GM18907 (cell line): ENCODE measurements around the gene DENND2D.

ENCODE experiments used
- ATAC-seq: cut with Tn5 transposase; IDR thresholded peaks from one replicate; pipeline ENCODE4 v1.9.1; 2021; ENCODE audit warnings: mild to moderate bottlenecking, moderate library complexity; ENCODE audit not compliant: unreplicated experiment

Gene DENND2D, protein sequence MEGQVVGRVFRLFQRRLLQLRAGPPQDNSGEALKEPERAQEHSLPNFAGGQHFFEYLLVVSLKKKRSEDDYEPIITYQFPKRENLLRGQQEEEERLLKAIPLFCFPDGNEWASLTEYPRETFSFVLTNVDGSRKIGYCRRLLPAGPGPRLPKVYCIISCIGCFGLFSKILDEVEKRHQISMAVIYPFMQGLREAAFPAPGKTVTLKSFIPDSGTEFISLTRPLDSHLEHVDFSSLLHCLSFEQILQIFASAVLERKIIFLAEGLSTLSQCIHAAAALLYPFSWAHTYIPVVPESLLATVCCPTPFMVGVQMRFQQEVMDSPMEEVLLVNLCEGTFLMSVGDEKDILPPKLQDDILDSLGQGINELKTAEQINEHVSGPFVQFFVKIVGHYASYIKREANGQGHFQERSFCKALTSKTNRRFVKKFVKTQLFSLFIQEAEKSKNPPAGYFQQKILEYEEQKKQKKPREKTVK

DNA sequence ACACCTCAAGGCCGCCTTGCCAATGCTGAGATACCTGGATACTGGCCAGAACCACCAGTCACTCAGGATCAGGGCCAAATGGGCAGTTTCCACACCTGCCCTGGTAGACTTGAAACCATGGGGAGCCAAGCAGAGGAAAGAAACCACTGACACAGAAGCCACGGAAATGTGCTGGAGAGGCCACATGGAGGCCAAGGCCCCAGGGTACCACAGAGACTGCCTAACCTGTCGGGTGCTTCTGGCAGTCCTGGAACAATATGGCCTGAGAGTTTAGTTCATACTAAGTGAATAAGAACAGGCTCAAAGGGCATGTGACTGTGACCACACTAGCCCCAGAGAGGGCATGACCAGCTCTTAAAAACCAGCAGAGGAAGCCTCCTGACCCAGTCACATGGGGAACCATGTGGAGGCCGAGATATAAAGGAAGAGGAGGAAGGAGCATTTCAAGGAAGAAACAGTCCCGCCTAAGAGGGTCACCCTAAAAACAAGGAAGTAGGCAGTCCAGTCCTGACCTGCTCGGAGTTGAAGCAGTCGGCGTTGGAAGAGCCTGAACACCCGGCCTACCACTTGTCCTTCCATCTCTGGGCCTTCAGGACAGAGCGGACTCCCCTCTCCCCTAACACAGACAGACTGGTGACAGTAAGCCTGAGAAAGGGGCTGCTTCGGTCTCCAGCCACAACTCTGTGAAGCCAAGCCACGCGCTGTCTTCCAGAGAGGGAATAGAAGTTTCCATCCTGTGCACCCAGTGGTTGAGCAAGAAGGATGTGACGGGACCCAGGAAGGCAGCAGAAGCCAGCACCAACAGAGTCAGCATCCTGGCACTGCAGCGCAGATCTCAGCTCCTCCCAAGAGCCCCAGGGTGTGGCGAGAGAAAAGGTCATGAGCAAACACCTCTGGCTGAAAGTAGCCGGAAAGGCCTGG, at the start of gene DENND2D:
Gene DENND2D, minus strand, starts transcription at position 766 of the 921 bp plus-strand sequence. Its CDS starts 187 bp downstream, at position 579.
- ATAC-seq, result no peak

DNA sequence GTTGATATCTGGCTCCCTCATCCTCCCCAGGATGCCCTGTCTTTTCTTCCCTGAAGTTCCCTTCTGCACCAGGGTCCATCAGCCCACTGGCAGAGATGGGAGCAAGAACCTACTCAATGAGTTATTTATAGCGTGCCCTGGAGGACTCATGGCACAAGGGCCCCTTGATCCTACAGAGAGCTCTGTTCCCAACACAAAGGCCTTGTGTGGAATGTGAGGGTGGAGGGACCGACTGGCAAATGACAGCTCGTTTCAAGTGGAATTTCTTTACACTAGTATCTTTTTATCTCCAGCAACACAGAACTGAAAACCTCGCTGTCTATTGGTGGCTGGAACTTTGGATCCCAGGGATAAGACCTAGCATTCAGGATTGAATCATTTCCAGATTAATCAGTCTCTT, 49.5 kb upstream of the DENND2D start:
- no peak for ATAC-seq

- no peak for ATAC-seq
Measured at GRCh38 chr1:111247125-111247838, 46.8 kb upstream of the DENND2D start.

DNA sequence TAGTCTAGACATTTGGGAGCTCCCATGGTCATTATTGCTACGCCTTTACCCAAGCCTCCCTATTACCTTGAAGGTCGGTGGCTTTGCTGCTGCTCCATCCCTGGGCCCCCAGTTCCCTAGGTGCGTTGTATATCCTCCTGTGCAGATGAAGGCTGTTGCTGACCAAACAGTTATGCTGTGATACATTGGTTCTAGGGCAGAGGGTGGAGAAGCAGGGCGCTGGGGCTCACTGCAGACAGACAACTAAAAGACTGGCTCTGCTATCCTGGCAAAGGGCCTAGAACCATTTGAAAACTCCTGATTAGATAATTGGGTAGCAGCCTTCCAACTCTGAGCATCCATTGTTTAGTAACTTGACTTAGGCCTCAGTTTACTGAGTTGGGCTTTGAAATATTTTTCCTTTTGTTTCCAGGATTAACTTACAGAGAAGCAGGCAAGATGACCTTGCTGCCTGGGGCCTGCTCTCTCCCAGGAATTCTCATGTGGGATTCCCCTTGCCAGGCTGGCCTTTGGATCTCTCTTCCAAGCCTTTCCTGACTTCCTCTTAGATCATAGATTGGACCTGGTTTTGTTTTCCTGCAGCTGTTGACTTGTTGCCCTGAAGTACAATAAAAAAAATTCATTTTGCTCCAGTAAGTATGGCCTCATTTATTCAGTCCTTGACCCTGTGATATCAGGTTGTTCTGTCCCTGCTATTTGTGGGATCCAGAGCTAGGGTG, 42.5 kb upstream of the DENND2D start:
- no peak for ATAC-seq

- ATAC-seq, result no peak
Measured at GRCh38 chr1:111241797-111242196, 41.4 kb upstream of the DENND2D start.

DNA sequence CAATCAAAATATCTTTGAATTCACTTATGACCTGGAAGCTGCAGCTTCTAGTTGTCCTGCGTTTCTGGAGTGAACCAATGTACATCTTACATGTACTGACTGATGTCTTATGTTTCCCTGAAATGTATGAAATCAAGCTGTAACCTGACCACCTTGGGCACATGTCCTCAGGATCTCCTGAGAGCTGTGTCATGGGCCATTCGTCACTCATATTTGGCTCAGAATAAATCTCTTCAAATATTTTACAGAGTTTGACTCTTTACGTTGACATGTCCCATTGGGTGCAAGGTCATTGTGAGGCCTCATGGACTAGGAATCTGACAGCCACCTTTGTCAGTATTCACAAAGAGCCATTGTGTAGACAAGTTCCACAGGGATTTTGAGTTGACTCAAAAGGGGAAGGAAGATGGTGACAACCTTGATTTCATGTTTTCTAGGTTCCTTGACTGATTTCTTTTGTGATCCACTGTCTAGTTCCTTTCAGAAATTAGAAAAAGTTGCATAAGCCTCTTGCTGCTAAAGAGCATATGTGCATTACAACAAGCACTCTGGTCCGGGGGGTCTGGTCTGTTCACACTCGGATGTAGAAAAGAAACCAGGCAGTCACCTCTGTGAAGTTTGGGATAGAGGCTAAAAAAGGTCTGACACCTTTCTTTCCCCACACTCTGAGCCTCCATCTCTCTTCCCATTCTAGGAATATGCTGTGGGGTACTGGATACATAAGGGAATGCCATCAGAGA, 37.8 kb upstream of the DENND2D start:
- ATAC-seq, result no peak

DNA sequence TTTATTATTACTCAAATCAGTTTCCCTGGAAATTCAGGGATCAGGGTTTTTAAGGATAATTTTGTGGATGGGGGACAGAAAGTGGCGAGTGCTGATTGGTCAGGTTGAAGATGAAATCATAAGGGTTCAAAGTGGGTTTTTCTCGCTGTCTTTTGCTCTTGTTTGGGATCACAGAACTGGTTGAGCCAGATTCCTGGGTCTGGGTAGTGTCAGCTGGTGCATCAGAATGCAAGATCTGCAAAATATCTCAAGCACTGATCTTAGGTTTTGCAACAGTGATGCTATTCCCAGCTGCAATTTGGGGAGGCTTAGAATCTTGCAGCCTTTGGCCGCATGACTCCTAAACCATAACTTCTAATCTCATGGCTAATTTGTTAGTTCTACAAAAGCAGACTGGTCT, 36.4 kb upstream of the DENND2D start:
- ATAC-seq, result no peak

GRCh38 chr1:111236379-111236778, 35.9 kb upstream of the DENND2D start:
- no peak for ATAC-seq

GRCh38 chr1:111234866-111235265, 34.4 kb upstream of the DENND2D start:
- ATAC-seq, result no peak

DNA sequence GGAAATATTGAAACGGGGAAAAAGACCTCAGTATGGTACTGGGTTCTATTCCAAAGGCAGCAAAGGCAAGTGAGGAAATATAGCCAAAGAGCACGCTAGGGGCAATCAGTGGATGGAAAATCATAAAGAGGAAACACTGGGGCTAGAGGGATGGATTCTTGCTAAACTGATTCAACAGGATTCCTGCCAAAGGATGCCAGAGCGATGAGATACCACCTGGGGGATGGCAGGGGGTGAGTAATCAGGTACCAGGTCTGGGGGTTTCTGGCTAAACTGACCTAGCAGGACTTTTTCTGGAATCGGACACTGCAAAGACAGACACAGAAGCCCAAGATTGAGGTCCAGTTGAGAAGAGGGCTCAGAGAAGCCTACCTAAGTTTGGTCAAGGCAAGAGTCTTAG, 33.8 kb upstream of the DENND2D start:
- no peak for ATAC-seq

DNA sequence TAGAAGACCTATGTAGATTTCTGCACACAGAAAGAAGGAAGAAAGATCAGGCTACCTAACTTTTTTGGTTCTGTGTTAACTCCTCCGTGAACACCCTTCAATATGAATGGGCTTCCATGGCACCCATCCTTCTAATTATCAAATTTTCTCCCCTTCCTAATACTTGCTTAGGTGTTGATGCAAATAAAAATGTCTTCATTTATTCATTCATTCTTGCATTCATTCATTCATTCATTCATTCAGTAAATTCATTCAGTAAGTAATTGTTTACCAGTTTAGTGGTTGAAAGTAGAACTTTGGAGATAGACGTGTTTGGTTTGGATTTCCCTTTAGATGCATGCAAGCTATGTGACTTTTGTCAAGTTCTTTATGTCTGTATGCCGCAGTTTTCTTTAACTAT, 31.7 kb upstream of the DENND2D start:
- no peak for ATAC-seq

DNA sequence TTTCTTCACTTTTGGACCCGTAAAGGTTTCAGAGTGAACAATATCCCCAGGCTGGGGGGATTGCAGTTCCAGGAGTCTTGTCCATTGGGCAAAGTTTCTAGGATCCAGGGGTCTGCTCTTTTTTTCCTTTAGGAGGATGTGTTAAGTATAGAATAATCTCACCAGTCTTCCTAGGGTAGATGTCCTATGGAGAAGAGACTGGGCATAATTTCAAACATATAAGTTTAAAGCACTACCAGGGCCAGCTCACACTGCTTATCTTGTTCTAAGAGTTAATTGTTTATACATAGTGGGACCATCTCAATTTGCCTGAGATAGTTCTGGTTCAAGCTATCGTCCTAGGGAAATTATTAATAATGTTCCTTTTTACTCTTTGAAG, 28.3 kb upstream of the DENND2D start:
- ATAC-seq, result no peak

GRCh38 chr1:111227851-111228747, 27.7 kb upstream of the DENND2D start:
- no peak for ATAC-seq

GRCh38 chr1:111227434-111227833, 27.0 kb upstream of the DENND2D start, which contains the start of gene CHI3L2:
TSS of gene CHI3L2 (plus strand) at chr1:111227713. CDS start at chr1:111227730, 17 bp downstream.
- no peak for ATAC-seq

DNA sequence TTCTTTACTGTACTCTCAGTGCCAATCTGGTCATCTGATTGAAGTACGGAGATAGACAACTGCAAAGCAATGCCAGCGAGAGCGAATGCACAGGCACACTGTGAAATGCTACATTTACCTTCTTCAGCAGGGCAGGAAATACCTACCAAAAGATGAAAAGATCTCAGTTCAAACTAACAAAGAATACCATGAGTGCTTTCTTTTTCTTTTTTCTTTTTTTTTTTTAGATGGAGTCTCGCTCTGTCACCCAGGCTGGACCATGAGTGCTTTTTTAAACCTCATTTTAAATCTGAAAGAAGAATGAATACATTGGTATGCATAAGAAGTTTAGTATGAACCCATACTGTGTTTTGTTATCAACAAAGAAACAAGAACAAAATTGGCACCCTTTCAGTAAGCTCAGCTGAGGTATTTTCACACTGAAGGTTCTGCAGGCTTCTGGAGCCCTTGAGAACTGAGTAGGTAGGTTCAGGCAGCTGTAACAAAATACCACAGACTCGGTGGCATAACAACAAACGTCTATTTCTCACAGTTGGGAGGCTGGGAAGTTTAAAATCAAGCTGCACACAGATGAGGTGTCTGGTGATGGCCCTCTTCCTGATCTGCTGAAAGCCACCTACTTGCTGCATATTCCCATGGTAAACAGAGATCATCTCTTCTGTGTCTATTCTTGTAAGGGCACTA, 25.4 kb upstream of the DENND2D start:
- no peak for ATAC-seq

- no peak for ATAC-seq
Measured at GRCh38 chr1:111225091-111225490, 24.6 kb upstream of the DENND2D start.

DNA sequence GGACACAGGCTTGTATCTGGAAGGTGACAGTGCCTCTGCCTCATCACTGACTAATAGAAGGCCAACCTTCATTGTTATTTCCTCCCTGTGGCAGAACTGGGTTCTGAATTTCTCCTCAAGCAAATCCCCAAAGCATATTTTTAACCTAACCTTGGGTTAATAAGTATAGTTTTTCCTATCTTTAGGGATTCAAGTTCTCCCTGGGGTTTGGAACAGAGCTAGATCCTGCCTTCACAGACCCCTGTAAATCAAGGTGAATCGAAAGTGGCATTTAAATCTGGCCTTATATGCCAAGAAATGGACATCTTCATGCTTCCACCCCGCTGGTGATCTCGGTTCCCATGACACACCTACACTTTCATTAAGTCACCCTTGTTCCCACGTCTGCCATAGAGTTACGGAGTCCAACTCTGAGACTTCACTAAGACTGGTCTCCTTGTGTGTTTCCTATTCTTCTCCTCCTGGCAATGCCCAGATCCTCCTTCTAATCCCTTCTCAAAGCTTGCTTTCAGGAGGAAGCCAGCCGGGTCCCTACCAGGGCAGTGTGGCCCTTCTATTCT, 22.8 kb upstream of the DENND2D start:
- ATAC-seq, result no peak
